SHP77 (cell line): ENCODE measurements around the gene CNGA1.
A peak's percentile ranks its signal among the peaks of the same experiment; 100 is the strongest.
"Not testable (repeated sequence)": the region's sequence is repeated elsewhere in the genome, so short reads cannot be mapped to it uniquely, and the experiment has no call there.

Experiments
- DNase-seq, 2 experiments: peaks; one replicate each; lab custom pipeline; 2025; lab: John Stamatoyannopoulos, UW

Gene CNGA1

GRCh38 chr4:47968847-47969246 lies 47.6 kb downstream of the CNGA1 start:
- DNase-seq: no peak

DNA sequence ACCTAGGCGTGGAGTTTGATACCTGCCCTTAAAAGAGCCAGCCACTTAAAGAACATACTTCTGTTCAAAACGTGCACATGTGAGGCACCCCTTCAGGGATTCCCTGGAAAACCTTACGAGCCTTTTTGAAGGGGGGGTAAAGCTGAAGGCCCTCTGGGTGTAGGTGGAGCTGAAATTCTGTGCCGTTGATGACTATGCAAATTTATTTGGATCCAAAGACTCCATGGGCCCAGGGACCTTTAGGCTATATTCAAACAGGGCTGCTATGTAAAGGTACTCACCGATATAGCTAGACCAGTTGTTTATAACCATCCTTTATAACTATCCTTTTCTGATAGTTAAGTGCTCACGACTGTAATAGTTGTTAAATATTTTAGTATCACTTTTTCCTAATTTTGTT lies 61.8 kb downstream of the CNGA1 start:
- no peak for DNase-seq

DNA sequence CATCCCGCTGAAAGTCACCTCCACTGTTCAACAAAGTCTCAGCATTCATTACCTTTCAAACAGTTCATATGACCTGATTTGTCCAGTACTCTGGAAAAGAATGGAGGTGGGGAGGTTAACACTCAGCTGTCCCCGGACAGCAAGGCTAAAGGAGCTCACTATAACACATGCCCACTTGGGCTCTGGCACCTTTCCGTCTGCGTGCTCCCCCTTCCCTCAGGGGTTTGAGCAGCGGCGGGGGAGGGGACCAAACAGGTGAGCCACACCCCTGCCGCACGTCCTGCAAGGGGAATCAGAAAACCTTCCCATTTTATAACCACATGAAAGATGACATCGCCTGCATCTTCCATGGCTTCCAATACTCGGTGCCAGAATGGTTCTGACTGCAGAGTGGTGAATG lies 62.2 kb downstream of the CNGA1 start:
- DNase-seq: no peak

DNA sequence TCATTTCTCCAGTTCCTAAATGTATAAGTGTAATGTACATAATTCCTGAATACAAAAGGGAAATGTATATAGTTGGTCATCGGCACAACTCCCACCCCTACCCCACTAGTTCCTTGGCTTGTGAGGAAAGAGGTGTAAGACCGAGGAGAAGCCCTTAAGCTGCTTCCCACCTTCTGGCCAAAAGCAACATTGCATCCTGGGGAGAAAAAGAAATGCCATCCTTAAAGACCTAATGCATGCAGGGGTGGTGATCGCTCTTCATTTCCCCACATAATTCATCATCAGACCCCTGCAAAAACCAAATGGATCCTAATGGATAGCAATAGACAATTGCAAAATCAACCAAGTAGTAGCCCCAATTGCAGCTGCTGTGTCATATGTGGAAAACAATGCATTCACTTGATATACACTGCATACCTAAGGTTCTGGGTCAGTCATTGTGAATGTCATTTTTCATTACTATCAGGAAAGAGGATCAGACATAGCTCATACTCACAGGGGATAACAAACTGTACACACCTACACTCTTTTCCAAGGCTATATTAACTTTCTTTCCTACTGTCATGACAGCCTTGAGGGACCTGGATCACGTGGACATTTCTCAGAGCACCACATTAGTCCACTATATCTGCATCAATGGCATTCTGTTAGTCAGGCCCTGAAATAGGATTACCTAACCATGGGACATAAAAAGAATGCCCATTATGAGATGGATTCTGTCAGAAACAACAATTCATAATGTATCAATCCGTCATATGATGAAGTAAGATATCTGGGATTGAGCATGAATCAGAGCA lies 70.4 kb downstream of the CNGA1 start:
- DNase-seq: no peak

DNA sequence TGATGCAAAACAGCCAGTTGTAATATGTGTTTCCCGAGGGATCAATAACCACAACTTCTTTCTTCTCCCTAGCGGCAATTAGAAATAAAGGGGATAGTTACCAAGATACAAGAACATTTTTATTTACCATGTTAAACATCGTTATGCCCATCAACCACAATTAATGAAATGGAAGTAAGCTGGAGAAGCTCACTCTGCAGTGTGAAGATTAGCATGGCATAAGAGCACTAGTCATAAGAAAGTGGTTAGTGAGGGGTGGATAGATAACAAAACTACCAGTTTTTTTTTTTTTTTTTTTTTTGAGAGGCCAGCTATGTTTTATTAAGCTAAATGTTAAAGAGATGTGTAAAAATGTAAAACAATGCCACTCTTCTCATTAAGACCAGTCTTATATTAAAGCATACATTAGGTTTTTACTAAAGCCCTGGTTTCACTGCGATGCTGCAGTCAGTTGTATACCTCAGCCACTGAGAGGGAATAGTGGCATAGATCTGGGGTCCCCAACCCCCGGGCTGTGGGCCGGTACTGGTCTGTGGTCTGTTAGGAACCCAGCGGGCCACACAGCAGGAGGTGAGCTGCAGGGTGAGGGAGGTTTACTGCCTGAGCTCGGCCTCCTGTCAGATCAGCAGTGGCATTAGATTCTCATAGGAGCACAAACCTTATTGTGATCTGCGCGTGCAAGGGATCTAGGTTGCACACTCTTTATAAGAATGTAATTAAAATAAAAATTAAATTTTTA lies 74.2 kb downstream of the CNGA1 start:
- no peak for DNase-seq

DNA sequence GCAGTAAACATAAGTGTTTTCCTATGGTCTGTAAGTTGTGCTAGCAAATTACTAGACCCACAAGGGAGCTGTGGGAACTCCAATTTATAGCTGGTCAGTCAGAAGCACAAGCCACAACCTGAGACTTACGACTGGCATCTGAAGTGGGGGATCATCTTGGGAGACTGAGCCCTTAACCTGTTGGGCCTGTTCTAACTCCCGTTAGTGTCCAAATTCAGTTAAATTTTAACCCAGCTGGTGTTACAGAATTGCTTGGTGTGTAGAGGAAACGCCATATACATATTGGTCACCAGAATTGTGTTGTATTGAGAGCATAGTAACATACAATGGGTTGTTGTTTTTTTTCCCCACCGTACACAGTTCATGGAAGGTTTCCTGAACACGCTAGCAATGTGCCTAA lies 77.0 kb downstream of the CNGA1 start:
- no peak for DNase-seq

GRCh38 chr4:47936336-47936735 lies 80.1 kb downstream of the CNGA1 start:
- no peak for DNase-seq

- peak in 1 of 2 experiments; percentile 3 for DNase-seq
These were observed 82.6 kb downstream of the CNGA1 start for GRCh38 chr4:47933840-47934239.

DNA sequence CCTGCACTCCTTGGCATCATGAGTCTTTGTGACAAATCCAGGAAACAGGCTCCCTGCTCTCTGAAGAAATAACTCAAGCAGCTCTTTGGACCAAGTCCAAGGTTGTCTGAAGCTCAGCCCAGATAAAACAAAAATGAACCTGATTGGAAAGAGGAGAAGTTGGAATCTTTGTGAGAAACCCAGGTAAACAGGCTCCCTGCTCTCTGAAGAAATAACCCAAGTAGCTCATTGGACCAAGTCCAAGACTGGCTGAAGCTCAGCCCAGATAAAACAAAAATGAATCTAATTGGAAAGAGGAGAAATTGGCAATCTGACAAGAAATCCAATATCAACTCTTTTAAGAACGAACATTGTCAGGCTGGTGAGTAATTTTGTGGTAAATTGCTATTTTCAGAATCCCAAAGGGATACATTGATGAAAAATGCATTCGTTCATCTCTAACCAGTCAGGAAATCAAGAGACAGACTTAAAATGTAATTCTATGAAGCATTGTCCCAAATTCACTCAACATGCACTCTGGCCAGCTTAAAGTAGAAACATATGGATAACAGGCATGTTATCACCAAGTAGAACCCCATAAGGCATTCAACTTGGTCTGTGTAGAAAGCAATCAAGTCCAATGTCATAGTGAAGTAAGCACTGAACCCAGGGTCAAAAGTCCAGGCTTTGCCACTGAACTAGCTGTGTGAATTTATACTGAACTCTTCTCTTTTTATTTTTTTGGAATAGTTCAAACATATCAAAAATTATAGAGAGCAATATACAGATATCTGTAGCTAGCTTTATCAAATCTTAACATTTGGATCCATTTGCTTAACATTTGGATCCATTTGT lies 85.3 kb downstream of the CNGA1 start:
- DNase-seq: no peak

DNA sequence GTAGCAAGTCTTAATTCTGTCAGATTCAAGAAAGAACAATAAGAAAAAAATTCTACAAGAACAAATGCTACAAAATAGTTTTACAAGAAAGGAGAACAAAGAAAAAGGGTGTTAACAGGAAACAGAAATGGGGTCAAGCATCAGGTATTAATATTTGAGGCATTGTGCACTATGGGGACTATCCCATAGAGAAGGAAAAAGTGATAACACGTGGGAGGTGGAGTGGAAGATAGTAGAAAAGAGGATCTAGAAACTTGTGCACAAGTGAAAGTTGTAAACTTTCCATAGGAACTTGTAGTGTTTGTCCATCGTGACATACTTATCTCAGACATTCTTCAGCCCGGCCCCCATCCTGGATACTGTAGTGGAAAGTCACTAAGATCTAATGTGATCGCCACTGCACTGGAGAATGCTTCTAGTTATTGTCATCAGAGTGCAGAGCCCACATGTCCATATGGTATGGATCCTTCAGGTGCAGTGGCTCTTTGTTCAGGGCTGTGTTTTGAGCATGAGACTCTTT lies 86.7 kb downstream of the CNGA1 start:
- no peak for DNase-seq

DNA sequence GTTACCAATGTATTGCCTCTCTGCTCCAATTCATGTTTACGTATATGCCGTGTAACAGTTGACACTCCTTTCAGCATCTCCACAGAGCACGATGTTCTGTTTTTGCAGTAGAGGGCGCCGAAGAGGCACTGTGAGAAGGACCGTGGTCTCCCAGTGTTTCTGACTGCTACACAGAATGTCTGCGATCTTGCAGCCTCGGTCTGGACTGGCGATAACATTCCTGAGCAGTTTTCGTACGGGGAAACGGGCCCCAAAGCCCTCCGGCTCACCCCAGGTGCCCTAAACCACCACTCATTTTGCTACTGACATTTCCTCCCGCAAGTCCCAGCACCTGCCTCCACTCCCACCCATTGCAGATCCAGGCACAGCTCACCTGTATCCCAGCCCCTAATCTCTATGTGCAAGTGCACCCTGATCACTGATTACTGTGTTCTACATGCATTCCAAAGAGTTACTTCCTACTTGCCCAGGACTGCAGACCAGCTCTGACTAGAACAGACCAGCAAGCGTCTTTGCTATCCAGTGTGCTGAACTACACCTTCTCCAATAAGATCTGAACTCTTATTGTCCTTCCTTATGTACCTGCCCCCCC lies 89.7 kb downstream of the CNGA1 start:
- peak; percentile 23 to 45 for DNase-seq

- DNase-seq: not testable (repeated sequence)
These were observed 93.2 kb downstream of the CNGA1 start for GRCh38 chr4:47923261-47923608.

DNA sequence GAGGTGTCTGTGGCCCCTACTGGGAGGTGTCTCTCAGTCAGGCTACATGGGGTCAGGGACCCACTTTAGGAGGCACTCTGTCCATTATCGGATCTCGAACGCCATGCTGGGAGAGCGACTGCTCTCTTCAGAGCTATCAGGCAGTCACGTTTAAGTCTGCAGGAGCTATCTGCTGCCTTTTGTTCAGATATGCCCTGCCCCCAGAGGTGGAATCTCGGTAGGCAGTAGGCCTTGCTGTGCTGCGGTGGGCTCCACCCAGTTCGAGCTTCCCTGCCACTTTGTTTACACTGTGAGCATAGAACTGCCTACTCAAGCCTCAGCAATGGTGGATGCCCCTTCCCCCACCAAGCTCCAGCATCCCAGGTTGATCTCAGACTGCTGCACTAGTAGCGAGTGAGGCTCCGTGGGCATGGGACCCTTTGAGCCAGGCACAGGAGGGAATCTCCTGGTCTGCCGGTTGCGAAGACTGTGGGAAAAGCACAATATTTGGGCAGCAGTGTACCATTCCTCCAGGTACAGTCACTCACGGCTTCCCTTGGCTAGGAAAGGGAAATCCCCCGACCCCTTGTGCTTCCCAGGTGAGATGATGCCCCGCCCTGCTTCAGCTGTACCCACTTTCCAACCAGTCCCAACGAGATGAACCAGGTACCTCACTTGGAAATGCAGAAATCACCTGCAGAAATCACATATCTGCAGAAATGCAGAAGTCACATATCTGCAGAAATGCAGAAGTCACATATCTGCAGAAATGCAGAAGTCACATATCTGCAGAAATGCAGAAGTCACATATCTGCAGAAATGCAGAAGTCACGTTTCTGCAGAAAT lies 93.8 kb downstream of the CNGA1 start:
- not testable (repeated sequence) for DNase-seq

GRCh38 chr4:47917163-47917562 lies 99.3 kb downstream of the CNGA1 start:
- not testable (repeated sequence) for DNase-seq

- DNase-seq: no peak
These were observed 101.1 kb downstream of the CNGA1 start for GRCh38 chr4:47915378-47915777.

GRCh38 chr4:47914926-47915237 lies 101.6 kb downstream of the CNGA1 start:
- no peak for DNase-seq

GRCh38 chr4:47914220-47914925 lies 102.1 kb downstream of the CNGA1 start, which contains the start of gene NFXL1:
NFXL1 (minus strand) TSS chr4:47914583; CDS start chr4:47914203, 380 bp downstream.
- DNase-seq: peak; percentile 85 to 87

DNA sequence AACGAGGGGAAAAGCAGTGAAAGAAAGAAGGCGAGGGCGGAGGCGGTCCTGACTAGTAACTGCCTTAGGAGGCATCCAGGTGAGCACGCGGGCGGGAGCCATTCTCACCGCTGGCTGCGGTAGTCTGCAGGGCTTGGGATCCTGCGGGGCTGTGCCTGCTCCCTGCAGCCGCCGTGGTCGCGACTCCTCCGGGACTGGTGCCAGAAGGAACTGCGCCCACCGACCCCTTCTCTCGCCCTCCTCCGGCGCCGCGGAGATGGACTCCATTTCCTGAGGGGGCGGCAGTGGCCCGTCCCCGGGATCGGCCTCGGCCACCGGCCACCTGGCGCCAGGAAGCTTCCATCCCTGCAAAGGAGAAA lies 102.6 kb downstream of the CNGA1 start:
- peak in 1 of 2 experiments; percentile 11 for DNase-seq

DNA sequence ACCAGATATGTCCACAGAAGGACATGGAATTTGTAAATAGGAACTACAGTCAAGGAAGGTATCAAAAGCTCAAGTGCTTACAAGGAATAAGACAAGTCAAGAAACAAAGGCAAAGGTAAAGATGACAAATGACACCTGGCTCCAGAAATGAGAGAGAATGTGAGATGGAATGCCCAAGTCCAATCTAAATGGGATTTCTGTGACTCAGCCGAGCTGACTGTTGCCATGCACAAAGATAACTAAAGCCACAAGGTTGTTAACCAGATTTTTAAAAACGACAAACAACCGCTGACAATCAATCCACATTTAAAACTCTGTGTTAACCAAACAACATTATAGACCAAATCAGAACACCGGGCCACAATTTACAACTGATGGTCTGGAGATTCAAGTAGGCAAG lies 103.2 kb downstream of the CNGA1 start:
- DNase-seq: no peak

DNA sequence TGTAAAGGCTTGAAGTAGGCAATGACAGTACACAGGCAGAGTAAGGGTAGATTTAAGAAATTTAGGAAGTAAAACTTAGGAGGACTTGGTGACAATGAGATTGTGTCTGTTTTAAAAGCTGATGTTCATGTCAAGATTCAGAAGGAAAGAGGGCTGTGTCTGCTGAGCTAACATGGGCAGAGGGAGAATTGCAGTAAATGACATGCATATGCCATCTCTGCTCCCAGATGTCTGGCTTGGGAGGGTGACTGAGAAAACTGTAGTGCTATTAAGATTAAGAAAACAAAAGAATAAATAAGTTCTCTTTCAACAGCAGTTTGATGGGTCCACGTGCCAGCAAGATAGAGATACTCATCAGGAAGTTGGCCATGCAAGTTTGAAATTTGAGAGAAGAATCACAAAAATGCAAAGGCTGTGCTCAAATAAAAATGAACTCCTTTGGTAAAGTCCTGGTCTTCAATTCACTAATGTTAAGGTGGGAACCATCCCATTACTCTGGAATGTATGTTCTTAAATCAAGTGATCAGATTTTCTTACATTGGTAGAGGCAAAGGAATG lies 109.3 kb downstream of the CNGA1 start:
- no peak for DNase-seq
